Choroid plexus epithelial cell (primary cell): Measurements from ENCODE around the gene MFN2.
"Not testable (repeated sequence)": the region's sequence is repeated elsewhere in the genome, so short reads cannot be mapped to it uniquely, and the experiment has no call there.

ENCODE experiments used
- DNase-seq: peaks from one replicate; pipeline ENCODE4 v3.0.0-alpha.2; 2010; ENCODE audit warnings: low read depth
- H3K4me3 ChIP-seq: 2 replicates; pipeline ENCODE4 v1.5.1; 2011; ENCODE audit warnings: low read depth, mild to moderate bottlenecking, control low read depth, low read length, moderate library complexity
- TF ChIP-seq, protein P1 (sequence below): conservative IDR thresholded peaks from 2 replicates; pipeline ENCODE4 v1.5.1; 2011; ENCODE audit warnings: low read depth, mild to moderate bottlenecking, control low read depth, inconsistent platforms, low read length, moderate library complexity

Gene MFN2

DNA sequence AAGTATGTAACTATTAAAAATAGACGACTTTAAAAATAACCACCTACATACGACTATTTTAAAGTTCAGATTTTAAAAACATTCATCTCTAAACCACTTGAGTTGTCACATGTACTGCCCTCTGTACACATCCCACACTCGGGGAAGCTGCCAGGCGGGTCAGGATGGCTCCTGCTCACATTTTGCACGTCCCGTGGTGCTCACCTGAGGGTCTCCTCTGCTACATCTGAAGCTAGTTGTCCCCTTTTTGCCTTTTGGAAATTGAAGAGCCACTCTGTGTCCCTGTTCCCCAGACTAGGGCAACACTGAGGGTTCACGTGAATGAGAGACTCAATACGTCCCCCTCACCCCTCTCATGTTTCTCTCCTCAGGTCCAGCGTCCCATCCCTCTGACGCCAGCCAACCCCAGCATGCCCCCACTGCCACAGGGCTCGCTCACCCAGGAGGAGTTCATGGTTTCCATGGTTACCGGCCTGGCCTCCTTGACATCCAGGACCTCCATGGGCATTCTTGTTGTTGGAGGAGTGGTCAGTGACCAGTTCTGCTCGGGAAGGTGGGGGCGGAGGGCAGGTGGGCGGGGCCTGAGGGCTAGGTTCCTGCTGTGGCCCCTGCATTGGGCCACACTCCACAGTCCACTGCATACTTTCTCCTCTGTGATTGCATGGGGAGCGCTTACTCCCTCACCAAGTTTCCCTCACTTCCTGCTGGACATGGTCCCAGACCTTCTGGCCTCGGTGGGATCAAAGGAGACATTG is 26.1 kb downstream of the MFN2 start:
- TF ChIP-seq, protein P1, sequence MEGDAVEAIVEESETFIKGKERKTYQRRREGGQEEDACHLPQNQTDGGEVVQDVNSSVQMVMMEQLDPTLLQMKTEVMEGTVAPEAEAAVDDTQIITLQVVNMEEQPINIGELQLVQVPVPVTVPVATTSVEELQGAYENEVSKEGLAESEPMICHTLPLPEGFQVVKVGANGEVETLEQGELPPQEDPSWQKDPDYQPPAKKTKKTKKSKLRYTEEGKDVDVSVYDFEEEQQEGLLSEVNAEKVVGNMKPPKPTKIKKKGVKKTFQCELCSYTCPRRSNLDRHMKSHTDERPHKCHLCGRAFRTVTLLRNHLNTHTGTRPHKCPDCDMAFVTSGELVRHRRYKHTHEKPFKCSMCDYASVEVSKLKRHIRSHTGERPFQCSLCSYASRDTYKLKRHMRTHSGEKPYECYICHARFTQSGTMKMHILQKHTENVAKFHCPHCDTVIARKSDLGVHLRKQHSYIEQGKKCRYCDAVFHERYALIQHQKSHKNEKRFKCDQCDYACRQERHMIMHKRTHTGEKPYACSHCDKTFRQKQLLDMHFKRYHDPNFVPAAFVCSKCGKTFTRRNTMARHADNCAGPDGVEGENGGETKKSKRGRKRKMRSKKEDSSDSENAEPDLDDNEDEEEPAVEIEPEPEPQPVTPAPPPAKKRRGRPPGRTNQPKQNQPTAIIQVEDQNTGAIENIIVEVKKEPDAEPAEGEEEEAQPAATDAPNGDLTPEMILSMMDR: no peak
- H3K4me3 ChIP-seq: no peak overlapping the region
- DNase-seq: no peak

- TF ChIP-seq, protein P1: no peak
- H3K4me3 ChIP-seq: no peak overlapping the region
- no peak for DNase-seq
Observed at GRCh38 chr1:12007204-12007603, 27.0 kb downstream of the MFN2 start.

DNA sequence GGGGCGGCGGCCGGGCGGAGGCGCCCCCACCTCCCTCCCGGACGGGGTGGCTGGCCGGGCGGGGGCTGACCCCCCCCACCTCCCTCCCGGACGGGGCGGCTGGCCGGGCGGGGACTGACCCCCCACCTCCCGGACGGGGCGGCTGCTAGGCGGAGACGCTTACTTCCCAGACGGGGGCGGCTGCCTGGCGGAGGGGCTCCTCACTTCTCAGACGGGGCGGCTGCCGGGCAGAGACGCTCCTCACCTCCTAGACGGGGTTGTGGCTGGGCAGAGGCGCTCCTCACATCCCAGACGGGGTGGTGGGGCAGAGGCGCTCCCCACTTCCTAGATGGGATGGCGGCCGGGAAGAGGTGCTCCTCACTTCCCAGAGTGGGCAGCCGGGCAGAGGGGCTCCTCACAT is 28.1 kb downstream of the MFN2 start:
- DNase-seq, H3K4me3 ChIP-seq: not testable (repeated sequence)

DNA sequence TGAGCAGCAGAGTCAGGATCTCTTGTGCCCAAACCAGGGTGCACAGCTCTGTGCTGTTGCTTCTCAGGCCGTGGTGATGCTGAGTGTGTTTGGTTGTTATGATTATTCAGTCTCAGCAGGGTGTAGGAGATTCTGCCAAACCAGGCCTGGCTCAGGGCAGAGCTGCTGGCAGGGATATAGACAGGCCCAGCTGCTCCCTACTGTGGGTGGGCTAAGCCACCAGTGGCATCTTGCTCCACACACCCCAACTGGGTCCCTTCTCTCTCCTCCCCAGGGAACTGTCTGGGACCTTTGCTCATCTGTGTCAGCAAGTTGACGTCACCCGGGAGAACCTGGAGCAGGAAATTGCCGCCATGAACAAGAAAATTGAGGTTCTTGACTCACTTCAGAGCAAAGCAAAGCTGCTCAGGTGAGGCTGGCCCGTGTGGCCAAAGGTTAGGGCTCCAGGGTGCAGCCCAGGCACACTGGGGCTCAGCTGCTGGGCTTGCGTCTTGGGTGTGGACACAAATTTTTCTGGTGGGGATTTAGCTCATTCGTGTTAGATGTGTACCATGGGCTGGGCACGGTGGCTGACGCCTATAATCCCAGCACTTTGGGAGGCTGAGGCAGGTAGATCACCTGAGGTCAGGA is 29.2 kb downstream of the MFN2 start:
- DNase-seq: no peak
- TF ChIP-seq, protein P1: no peak
- no peak overlapping the region for H3K4me3 ChIP-seq

DNA sequence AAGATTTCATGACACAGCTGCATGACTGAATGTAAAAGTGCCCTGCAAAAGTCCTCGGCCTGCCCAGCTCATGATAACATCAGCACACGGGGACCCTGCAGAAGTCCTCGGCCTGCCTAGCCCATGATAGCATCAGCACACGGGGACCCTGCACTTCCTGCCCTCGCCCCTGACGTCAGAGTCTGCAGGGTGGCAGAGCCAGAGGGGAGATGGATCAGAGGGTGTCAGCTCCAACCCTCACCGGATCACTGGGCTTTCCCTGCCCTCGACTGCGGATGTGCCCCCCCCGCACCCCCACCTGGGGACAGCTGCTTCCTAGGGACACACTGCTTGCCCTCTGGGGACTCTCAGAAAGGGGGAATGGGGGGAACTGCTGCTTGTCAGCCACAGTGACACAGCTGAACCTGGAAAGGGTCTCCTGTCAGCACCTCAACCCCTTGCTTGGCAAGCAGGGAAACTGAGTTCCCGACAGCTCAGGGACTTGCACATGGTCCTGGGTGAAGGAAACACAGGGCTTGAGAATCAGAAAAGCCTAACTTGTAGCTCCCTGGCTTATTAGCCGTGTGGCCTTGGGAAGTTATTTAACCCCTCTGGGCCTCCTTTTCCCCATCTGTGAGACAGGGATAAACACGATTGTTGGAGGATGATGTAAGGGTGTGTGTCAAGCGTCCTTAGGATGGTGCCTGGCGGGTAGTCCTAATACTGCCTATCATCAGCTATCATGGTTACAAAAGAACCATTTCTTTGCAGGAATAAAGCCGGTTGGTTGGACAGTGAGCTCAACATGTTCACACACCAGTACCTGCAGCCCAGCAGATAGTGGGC is 30.7 kb downstream of the MFN2 start:
- TF ChIP-seq, protein P1: no peak
- H3K4me3 ChIP-seq: no peak overlapping the region
- DNase-seq: no peak

DNA sequence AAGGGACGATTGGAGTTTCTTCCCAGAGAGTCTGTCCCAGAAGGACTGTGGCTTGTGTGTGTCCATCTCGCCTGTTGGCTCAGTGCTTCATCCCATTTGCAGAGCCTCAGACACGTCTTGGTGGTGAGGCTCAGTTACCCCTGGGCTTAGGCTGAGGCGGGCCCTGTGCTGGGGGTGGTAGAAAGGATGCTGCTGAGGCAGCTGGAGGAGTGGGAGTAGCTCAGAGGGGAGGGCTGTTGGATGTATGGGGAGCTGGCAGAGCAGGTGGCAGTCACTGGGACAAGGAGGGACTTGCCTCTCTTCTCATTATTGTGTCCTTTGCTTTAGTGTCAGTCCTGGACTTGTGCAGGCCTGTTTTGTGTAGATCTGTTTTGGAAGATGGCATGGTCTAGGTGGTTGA is 31.8 kb downstream of the MFN2 start:
- no peak overlapping the region for H3K4me3 ChIP-seq
- DNase-seq: no peak
- TF ChIP-seq, protein P1: no peak

DNA sequence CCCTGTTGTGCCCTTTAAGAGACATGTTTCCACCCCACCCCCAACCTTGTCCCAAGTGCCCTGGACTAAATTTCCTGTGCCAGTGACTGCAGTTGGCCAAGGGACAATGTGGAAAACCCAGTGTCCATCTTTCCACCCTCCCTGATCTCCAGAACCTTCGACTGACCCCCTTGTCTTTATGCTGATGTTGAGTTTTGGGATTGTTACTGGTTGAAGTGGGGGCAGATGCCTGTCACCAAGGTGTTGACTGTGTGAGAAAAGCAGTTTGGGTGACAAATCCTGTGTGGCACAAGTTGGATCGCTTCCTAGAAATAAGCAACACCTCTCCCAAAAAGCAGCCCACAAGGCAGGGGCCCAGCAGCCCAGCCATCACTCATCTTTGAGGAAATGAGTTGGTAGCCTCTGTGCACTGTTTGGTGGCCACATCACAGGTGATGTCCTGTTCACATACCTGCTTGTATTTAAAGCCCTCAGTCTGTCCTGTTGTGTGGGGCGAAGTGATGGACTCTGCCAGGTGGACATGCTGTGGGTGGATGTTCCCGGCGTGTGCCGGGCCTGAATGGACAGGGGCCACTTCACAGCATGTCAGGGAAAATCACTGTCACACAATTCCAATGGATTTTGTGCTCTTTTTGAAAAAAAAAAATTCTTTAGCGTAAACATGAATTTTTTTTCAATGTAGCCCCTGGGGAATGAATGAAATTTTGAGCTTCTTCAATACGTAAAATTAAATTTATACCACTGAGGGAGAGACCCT is 32.5 kb downstream of the MFN2 start:
- no peak overlapping the region for H3K4me3 ChIP-seq
- no peak for DNase-seq
- TF ChIP-seq, protein P1: no peak
